Activated CD4-positive, alpha-beta T cell treated with anti-CD3 and anti-CD28 coated beads, Interleukin-10, Interleukin-2, amounts not matched to agents 100 ng/mL and 50 ng/mL, durations not matched to agents 16 hours and 8 hours (primary cell): Measurements from ENCODE around the gene ITSN2.
"Not testable (repeated sequence)": the region's sequence is repeated elsewhere in the genome, so short reads cannot be mapped to it uniquely, and the experiment has no call there.

ENCODE experiments used
- DNase-seq: peaks from one replicate; pipeline ENCODE4 v3.0.0-alpha.2; 2020

The ITSN2 gene

DNA sequence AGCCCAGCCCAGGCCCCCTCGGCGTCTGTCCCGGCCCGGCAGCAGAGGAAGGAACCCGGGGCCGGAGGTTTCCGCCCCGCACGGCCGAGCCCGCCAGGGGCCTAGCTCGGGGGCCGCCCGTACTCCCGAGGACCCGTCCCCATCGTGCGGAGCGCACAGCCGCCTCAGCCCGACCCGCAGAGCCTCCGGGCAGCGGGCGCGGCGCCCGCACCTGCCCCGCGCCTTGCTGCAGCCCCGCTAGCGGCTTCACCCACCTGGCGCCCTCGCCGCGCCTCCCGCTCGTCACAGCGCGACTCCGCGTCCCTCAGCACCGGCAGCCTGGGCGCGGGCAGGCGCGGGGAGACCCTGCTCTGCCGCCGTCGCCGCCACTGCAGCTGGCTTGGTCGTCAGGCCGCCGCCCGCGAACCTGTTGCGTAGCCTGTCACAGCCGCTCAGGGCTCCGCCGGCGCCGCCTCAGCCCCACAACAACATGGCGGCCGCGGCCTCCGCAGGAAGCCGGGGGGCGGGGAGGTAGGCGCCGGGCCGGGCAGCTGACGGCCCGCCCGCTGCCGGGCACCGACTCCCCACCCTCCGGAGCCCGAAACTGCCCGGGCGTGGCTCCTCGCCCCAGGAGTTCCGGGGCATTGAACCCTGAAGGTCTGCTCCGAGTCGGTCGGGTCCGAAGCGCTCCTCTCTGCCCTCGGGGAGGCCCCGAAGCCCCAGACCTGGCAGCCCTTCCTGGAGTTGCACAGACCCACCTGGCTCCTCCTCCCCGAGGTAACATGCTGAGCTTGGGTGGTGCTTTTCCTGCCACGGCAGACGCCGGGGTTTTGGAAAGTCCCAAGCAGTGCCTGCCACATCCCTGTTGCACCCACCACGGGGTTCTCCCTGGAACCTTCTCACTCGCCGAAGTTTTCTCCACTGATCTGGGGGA, at the start of gene ITSN2:
TSS of gene ITSN2 (minus strand) at position 487 of the 913 bp plus-strand sequence. CDS start 32,454 bp downstream, outside the sequence.
- DNase-seq = peak; percentile 89

GRCh38 chr2:24409171-24409570, 48.8 kb upstream of the ITSN2 start:
- DNase-seq = no peak

- DNase-seq = not testable (repeated sequence)
These were observed 48.4 kb upstream of the ITSN2 start for GRCh38 chr2:24408704-24409103.

- no peak for DNase-seq
These were observed 44.2 kb upstream of the ITSN2 start for GRCh38 chr2:24404491-24404921.

DNA sequence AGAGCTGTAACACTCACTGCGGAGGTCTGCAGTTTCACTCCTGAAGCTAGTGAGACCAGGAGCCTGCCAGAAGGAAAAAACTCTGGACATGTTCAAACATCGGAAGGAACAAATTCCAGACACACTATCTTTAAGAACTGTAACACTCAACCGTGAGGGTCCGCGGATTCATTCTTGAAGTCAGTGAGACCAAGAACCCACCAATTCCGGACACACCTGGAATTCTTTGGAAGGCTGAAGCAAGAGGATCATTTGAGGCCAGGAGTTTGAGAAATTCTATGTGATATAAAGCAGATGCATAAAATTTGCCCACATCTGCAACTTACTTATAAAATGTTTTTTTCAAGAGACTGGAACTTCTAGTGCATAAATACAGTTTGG, 43.5 kb upstream of the ITSN2 start:
- no peak for DNase-seq

- no peak for DNase-seq
These were observed 43.0 kb upstream of the ITSN2 start for GRCh38 chr2:24403168-24403831.

DNA sequence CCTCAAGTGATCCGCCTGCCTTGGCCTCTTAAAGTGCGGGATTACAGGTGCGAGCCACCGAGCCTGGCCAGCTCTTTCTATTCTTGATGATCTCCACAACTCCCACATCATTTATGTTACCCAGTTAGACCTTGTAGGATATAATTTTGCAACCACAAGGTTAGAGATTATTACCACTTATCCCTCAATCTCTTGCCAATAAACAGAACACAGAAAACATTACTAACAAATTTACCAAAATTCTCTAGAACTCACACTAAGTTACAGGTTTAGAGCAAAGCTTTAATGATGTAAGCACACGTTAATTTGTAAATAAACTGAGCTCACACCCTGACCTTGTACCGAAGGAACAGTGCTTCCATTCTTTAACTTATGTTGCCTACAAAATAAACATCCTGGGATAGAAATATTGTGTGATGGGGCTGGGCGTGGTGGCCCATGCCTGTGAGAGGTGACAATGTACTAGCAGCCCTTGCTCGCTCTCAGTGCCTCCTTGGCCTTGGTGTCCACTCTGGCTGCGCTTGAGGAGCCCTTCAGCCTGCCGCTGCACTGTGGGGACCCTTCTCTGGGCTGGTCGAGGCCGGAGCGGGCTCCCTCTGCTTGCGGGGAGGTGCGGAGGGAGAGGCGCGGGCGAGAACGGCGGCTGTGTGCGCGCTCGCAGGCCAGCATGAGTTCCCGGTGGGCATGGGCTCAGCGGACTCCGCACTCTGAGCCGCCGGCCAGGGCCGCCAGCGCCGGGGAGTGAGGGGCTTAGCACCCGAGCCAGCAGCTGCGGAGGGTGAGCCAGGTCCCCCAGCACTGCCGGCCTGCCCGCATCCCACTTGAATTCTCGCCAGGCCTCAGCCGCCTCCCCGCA, 42.1 kb upstream of the ITSN2 start:
- DNase-seq = no peak

- no peak for DNase-seq
These were observed 40.0 kb upstream of the ITSN2 start for GRCh38 chr2:24400207-24400907.

DNA sequence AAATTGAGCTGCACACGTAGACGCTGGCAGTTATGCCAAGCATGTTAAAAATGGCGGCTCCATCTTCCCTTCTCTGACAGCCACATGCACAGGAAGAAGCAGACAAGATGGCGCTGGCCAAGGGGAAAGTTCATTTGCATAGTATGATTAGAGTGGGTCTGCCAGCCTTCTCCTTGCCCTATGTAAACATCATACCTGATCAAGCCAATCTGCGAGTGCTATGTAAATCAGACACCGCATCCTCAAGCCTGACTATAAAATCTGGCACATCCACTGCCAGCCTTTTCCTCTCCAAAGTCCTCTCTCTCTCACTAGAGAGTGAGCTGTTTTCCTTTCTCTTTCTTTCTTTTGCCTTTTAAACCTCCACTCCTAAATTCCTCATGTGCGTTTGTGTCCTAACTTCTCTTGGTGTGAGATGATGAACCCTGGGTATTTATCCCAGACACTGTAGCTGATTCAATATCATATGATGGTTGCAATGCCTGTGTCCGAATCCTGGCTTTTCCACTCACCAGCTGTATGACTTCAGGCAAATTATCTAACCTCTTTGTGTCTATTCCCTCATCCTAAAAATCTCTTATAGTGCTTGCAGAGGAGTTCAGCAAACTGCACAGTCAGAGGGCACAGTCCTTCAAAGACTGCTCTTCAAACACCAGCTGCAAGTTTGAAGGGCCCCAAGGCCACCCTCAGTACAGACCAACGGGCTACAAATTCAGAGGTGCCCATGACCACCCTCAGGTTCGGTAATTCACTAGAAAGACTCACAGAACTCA, 39.3 kb upstream of the ITSN2 start:
- no peak for DNase-seq

GRCh38 chr2:24394998-24395397, 34.7 kb upstream of the ITSN2 start:
- no peak for DNase-seq

DNA sequence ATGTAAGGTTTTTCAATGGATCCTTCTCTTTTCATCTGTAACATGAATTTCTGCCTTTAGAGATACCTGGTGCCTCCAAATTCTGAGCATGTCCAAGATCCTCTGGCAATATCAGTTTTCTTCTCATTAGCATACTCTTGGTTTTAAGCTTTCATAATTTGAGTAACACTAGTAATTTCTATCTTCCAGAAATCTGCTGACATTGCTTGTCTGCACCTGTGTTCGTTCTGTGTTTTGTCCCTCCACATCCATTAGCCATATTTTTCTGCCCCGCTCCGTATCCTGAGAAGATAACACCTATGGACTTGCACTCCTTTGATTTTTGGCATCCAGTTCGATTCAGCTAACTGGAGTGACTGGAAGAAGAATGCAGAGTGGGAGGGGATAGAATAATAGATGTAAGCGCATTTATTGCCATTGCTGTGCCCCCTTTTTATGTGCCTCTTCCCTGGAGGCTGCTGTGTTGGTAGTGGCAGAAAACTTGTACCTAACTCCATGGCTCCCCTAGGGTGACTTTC, 32.3 kb upstream of the ITSN2 start:
- DNase-seq = no peak

- DNase-seq = no peak
These were observed 25.0 kb upstream of the ITSN2 start for GRCh38 chr2:24385366-24385765.

GRCh38 chr2:24382363-24383073, 22.2 kb upstream of the ITSN2 start:
- DNase-seq = peak; percentile 68

DNA sequence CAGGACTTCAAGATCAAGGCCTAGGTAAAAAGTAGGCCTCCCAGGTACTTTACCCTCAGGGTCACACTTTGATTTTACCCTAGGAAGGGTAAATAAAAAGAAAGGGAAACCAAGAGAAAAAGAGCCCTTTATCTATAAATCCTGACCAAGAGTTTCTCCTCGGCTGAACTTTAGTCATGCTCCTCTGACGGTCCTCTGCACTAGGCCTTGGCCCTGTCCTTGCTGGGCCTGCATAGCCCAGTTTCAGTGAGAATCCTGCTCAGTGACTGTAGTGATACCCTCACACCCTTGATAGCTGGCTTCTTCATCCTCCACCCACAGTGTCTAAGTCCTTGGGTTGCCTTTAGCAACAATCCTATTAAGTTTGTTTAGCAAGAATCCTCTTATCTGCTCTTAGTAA, 20.5 kb upstream of the ITSN2 start:
- no peak for DNase-seq

GRCh38 chr2:24375349-24376087, 15.2 kb upstream of the ITSN2 start:
- no peak for DNase-seq

DNA sequence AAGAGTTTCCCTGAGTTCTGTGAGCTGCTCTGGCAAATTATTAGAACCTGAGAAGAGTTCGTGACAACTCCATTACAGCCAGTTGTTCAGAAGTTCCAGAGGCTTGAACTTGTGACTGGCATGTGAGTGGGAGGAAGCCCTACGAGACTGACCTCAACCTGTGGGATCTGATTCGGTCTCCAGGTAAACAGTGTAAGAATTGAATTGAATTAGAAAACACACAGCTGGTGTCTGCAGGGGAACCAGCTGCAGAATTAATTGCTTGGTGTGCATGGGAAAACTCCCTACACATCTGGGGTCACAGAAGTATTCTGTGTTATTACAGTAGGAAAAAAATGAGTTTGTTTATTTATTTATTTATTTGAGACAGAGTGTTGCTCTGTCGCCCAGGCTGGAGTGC, 14.0 kb upstream of the ITSN2 start:
- DNase-seq = no peak

- DNase-seq = no peak
These were observed 11.7 kb upstream of the ITSN2 start for GRCh38 chr2:24372033-24372432.

- no peak for DNase-seq
These were observed 5.5 kb upstream of the ITSN2 start for GRCh38 chr2:24365826-24366225.

- no peak for DNase-seq
These were observed 4.7 kb upstream of the ITSN2 start for GRCh38 chr2:24365051-24365450.

GRCh38 chr2:24363301-24363700, 3.0 kb upstream of the ITSN2 start:
- DNase-seq = no peak
